Measurements from ENCODE around the gene PXMP4. TPM values are rescaled to one million over a fixed set of nuclear protein-coding genes. Genes with fewer than 3 reads are reported as not detected.
A peak's percentile ranks its signal among the peaks of the same experiment; 100 is the strongest.

Gene PXMP4
- total RNA-seq, 1 experiment from 2014 or later: 19.1 TPM

DNA sequence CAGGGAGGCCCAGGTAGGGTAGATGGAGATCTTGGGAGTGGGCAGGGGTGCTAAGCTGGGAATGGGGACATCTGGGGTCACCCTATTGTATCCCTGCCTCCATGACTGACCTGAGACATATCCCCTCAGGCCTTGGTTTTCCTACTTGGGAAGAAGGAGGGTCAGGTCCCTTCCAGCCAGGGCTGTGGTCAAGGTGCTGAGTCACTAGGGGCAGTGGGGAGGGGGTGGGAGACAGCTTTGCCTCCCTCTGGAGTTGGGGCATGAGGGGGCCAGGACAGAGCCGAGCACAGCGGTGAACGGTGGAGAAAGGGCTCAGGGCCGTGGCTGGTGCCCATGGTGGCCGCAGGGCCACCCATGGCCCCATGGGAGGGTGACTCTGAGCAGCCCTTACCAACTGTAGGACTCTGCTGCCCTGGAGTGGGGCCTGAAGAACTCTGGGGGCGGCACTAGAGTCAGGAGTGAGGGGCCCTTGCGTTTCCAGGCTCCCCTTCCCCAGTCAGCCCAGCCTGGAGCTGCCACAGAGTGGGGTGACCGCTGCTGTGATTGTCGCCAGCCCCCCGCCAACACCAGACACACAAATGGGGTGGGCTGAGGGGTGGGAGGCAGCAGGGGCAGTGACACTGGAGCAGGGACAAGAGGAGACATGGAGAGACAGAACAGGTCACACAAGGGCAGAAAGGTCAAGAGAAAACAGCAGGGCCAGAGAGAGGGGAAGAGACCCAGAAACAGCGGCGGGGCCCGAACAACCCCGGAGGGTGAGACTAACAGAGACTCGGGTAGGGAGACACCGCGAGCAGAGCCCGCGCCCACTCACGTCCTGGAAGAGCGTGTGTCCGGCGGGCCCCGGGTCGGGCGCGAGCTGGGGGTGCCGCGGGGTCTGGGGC, 46.5 kb downstream of the PXMP4 start:
- DNase-seq: peak in 1 of 2 experiments; percentile 31
- Histone ChIP-seq H2AFZ (peak overlapping the region; percentile 85), H3K36me3 (ENCODE audit: low read depth) (0 out of 2 replicates have a peak, but pooled peaks cover 6% of the 10 kb centered on the region), H3K4me1 (replicated peaks; ENCODE audit: insufficient read depth) (peaks cover 16% of the 10 kb centered on the region; the same call in 1 of the 2 replicates), H3F3A (ENCODE audit: insufficient read depth, low read depth) (peaks cover 27% of the 10 kb centered on the region; the same call in 1 of the 2 replicates), H3K4me2 (peak overlapping the region; percentile 84), H3K9me3 (ENCODE audit: insufficient read depth, low read depth) (no peaks in the 10 kb centered on the region), H4K20me1 (ENCODE audit: insufficient read depth) (no peaks in the 10 kb centered on the region), H3K79me2 (ENCODE audit: low read depth) (peaks cover 33% of the 10 kb centered on the region), H3K27ac (peak overlapping the region; percentile 48), H3K9me2 (ENCODE audit: insufficient read depth) (no peaks in the 10 kb centered on the region), H3K27me3 (ENCODE audit: insufficient read depth, low read depth) (no peaks in the 10 kb centered on the region), H3K4me3 (peak overlapping the region; percentile 96)
- ChIA-PET POLR2A (ENCODE audit: unreplicated experiment) (interaction anchor here (0.6 kb wide), 1 partner anchor 184 kb away, joined by 4 read pairs; the partner anchor contains the start of gene CBFA2T2), CTCF (interaction anchor here (0.6 kb wide), 2 partner anchors 202 to 577 kb away, joined by 6 to 8 read pairs; no protein-coding TSS in a partner anchor)
- TF ChIP-seq EZH2 (IDR thresholded peaks at IDR 0.05; ENCODE audit: low read depth): no peak
- TF ChIP-seq, protein P1, sequence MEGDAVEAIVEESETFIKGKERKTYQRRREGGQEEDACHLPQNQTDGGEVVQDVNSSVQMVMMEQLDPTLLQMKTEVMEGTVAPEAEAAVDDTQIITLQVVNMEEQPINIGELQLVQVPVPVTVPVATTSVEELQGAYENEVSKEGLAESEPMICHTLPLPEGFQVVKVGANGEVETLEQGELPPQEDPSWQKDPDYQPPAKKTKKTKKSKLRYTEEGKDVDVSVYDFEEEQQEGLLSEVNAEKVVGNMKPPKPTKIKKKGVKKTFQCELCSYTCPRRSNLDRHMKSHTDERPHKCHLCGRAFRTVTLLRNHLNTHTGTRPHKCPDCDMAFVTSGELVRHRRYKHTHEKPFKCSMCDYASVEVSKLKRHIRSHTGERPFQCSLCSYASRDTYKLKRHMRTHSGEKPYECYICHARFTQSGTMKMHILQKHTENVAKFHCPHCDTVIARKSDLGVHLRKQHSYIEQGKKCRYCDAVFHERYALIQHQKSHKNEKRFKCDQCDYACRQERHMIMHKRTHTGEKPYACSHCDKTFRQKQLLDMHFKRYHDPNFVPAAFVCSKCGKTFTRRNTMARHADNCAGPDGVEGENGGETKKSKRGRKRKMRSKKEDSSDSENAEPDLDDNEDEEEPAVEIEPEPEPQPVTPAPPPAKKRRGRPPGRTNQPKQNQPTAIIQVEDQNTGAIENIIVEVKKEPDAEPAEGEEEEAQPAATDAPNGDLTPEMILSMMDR (conservative IDR thresholded peaks at IDR 0.05): no peak
- BruUV-seq (replicated peaks): no TSS peak
- intact Hi-C loops (cut with micrococcal nuclease; ENCODE audit: unreplicated experiment): loop anchor here (5.0 kb wide), 1 partner anchor 59 kb away; the partner anchor contains the start of gene ZNF341

DNA sequence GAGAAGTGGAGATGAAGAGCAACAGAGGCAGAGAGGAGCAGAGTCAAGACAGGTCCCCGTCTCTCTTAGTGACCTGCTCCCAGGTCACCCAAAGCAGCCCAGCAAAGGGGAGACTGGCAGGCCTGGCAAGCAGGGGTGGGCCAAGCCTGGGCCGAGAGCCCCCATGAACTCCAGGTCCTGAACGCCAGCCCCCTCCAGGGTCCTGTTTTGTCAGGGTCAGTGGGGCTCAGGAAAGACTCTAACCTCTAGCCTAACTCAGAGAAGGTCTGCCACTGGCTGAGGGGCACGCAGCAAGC, 47.0 kb downstream of the PXMP4 start:
- Histone ChIP-seq H3K27ac (no peak overlapping the region), H3F3A (ENCODE audit: insufficient read depth, low read depth) (peaks cover 32% of the 10 kb centered on the region; the same call in 1 of the 2 replicates), H2AFZ (no peak overlapping the region), H3K9me2 (ENCODE audit: insufficient read depth) (no peaks in the 10 kb centered on the region), H3K4me1 (replicated peaks; ENCODE audit: insufficient read depth) (peaks cover 22% of the 10 kb centered on the region; the same call in 1 of the 2 replicates), H3K9me3 (ENCODE audit: insufficient read depth, low read depth) (no peaks in the 10 kb centered on the region), H3K27me3 (ENCODE audit: insufficient read depth, low read depth) (no peaks in the 10 kb centered on the region), H3K4me2 (peak overlapping the region; percentile 84), H3K4me3 (peak overlapping the region; percentile 96), H4K20me1 (ENCODE audit: insufficient read depth) (no peaks in the 10 kb centered on the region), H3K36me3 (ENCODE audit: low read depth) (0 out of 2 replicates have a peak, but pooled peaks cover 6% of the 10 kb centered on the region), H3K79me2 (ENCODE audit: low read depth) (peaks cover 38% of the 10 kb centered on the region)
- peak in 1 of 2 experiments; percentile 11 for DNase-seq
- ChIA-PET CTCF (no interaction called here), POLR2A (ENCODE audit: unreplicated experiment) (no interaction called here)
- intact Hi-C loops (cut with micrococcal nuclease; ENCODE audit: unreplicated experiment): loop anchor here (5.0 kb wide), 1 partner anchor 59 kb away; the partner anchor contains the start of gene ZNF341
- TF ChIP-seq EZH2 (IDR thresholded peaks at IDR 0.05; ENCODE audit: low read depth): no peak
- TF ChIP-seq, protein P1 (conservative IDR thresholded peaks at IDR 0.05): no peak
- BruUV-seq (replicated peaks): TSS peak; percentile 33

DNA sequence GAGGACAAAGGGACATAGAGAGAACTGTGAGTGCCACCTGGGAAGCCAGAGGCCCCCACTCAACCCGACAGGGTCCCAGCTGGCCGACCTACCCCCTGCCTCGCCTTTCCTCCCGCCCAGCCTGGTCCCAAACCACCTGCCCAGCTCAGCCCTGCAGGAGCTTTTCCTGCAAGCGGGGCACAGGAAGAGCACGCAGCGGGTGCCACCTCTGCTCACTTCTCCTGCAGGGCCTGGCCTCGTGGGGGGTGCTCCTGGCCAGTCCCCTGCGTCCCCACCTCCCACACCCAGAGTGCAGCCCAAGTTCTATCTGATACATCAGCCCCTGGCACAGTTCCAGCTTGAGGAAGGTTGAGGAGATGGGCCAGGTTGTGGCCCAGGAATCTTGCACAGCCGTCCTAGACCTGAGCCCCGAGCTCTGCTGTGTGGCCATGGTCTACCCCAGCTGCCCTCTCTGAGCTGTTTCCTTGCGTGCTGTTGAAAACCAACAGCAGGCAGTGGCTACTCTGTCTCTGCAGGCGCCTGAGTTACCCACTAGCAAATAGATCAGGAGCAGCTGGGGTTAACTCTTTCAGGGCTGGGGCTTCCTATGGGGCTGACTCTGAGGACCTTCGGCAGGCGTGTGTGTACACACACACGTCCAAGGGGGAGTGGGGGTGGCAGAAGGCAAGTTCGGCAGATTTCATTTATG, 47.5 kb downstream of the PXMP4 start:
- Histone ChIP-seq H3K79me2 (ENCODE audit: low read depth) (peaks cover 38% of the 10 kb centered on the region), H3K36me3 (ENCODE audit: low read depth) (0 out of 2 replicates have a peak, but pooled peaks cover 6% of the 10 kb centered on the region), H3K4me1 (replicated peaks; ENCODE audit: insufficient read depth) (peaks cover 27% of the 10 kb centered on the region; the same call in 1 of the 2 replicates), H3K27me3 (ENCODE audit: insufficient read depth, low read depth) (no peaks in the 10 kb centered on the region), H3K4me2 (peak overlapping the region; percentile 84), H3K9me3 (ENCODE audit: insufficient read depth, low read depth) (no peaks in the 10 kb centered on the region), H3K4me3 (peak overlapping the region; percentile 96), H4K20me1 (ENCODE audit: insufficient read depth) (no peaks in the 10 kb centered on the region), H3K27ac (no peak overlapping the region), H2AFZ (no peak overlapping the region), H3K9me2 (ENCODE audit: insufficient read depth) (no peaks in the 10 kb centered on the region), H3F3A (ENCODE audit: insufficient read depth, low read depth) (peaks cover 37% of the 10 kb centered on the region)
- ChIA-PET CTCF (no interaction called here), POLR2A (ENCODE audit: unreplicated experiment) (no interaction called here)
- TF ChIP-seq, protein P1 (conservative IDR thresholded peaks at IDR 0.05): no peak
- no peak for TF ChIP-seq EZH2 (IDR thresholded peaks at IDR 0.05; ENCODE audit: low read depth)
- no TSS peak for BruUV-seq (replicated peaks)
- no peak for DNase-seq
- intact Hi-C loops (cut with micrococcal nuclease; ENCODE audit: unreplicated experiment): loop anchor here (5.0 kb wide), 1 partner anchor 60 kb away; the partner anchor contains the start of gene ZNF341

All from PC-9 (cell line).